Stomach (tissue), 4 donors: ENCODE data around the gene CD3G.

Experiments used
- CTCF ChIP-seq, 7 experiments: fragments of 450-650 bp in 4 of 7; fragments of 200-600 bp in 3 of 7; sonication (generic) in 3 of 7; IDR thresholded peaks; one replicate each; pipeline ENCODE4 v1.5.1; 2016 to 2019; ENCODE audit warnings: antibody characterized with exemption in 7 of 7, control low read depth in 2 of 7, mild to moderate bottlenecking in 1 of 7
- EP300 ChIP-seq: sonication (generic); formaldehyde crosslinking; IDR thresholded peaks from one replicate; pipeline ENCODE4 v1.6.1; 2017; ENCODE audit warnings: antibody characterized with exemption
- POLR2AphosphoS5 ChIP-seq, 3 donors: sonication (generic); formaldehyde crosslinking; IDR thresholded peaks; one replicate each; pipeline ENCODE4 v1.6.1; 2016; ENCODE audit warnings: antibody characterized with exemption in 3 of 3

GRCh38 chr11:118398791-118399559 is 54.8 kb downstream of the CD3G start:
- TF ChIP-seq CTCF (IDR thresholded peaks at IDR 0.05) (no peak), EP300 (no peak), POLR2AphosphoS5 (IDR thresholded peaks at IDR 0.05) (no peak)
